Stimulated activated CD8-positive, alpha-beta memory T cell treated with anti-CD3 and anti-CD28 coated beads, Interleukin-12 subunit alpha, Interleukin-12 subunit beta, amount 100 ng/mL, for 24 hours (primary cell): ENCODE data around the gene TNIP2.
"Not testable (repeated sequence)": the region's sequence is repeated elsewhere in the genome, so short reads cannot be mapped to it uniquely, and the experiment has no call there.

Experiments
- DNase-seq: peaks from one replicate; pipeline ENCODE4 v3.0.0-alpha.2; 2020; ENCODE audit errors: extremely low read depth

Gene TNIP2

GRCh38 chr4:2745516-2745915 lies 10.6 kb downstream of the TNIP2 start:
- no peak for DNase-seq

GRCh38 chr4:2744576-2745270 lies 11.4 kb downstream of the TNIP2 start:
- DNase-seq, result no peak

GRCh38 chr4:2743518-2744445 lies 12.4 kb downstream of the TNIP2 start:
- DNase-seq, result no peak

- no peak for DNase-seq
Measured at GRCh38 chr4:2742823-2743517, 13.2 kb downstream of the TNIP2 start.

GRCh38 chr4:2742081-2742822 lies 13.9 kb downstream of the TNIP2 start:
- no peak for DNase-seq

- no peak for DNase-seq
Measured at GRCh38 chr4:2741626-2742025, 14.5 kb downstream of the TNIP2 start.

- not testable (repeated sequence) for DNase-seq
Measured at GRCh38 chr4:2738296-2738695, 17.8 kb downstream of the TNIP2 start.

- no peak for DNase-seq
Measured at GRCh38 chr4:2735869-2736268, 20.3 kb downstream of the TNIP2 start.

GRCh38 chr4:2734612-2735011 lies 21.5 kb downstream of the TNIP2 start:
- no peak for DNase-seq

- DNase-seq, result no peak
Measured at GRCh38 chr4:2733844-2734574, 22.1 kb downstream of the TNIP2 start.

- DNase-seq, result no peak
Measured at GRCh38 chr4:2733001-2733843, 22.9 kb downstream of the TNIP2 start.

GRCh38 chr4:2732526-2732925 lies 23.6 kb downstream of the TNIP2 start:
- no peak for DNase-seq

GRCh38 chr4:2731907-2732317 lies 24.2 kb downstream of the TNIP2 start:
- DNase-seq, result no peak

- no peak for DNase-seq
Measured at GRCh38 chr4:2729533-2729875, 26.6 kb downstream of the TNIP2 start.

- DNase-seq, result no peak
Measured at GRCh38 chr4:2728806-2729532, 27.2 kb downstream of the TNIP2 start.

GRCh38 chr4:2728221-2728620 lies 27.9 kb downstream of the TNIP2 start:
- DNase-seq, result no peak

- DNase-seq, result not testable (repeated sequence)
Measured at GRCh38 chr4:2726881-2727280, 29.3 kb downstream of the TNIP2 start.

GRCh38 chr4:2725380-2725779 lies 30.8 kb downstream of the TNIP2 start:
- no peak for DNase-seq

- DNase-seq, result no peak
Measured at GRCh38 chr4:2723751-2724150, 32.4 kb downstream of the TNIP2 start.

- no peak for DNase-seq
Measured at GRCh38 chr4:2722033-2722432, 34.1 kb downstream of the TNIP2 start.
